MM.1S (cell line): ENCODE data around the gene SPOCK1.

Source experiments
- DNase-seq: peaks from one replicate; pipeline ENCODE4 v3.0.0-alpha.2; 2015
- H2AFZ ChIP-seq: fragments of 300-600 bp; sonication (generic); 2 replicates; pipeline ENCODE4 v1.6.0; 2016; ENCODE audit warnings: antibody characterized with exemption, low read length
- H3F3A ChIP-seq: fragments of 300-600 bp; sonication (generic); 2 replicates; pipeline ENCODE4 v1.6.1; 2016; ENCODE audit warnings: mild to moderate bottlenecking, antibody characterized with exemption, low read length, moderate library complexity, mixed read lengths; ENCODE audit not compliant: insufficient read depth
- H3K27ac ChIP-seq: fragments of 300-600 bp; sonication (generic); 2 replicates; pipeline ENCODE4 v1.5.1; 2016; ENCODE audit warnings: mild to moderate bottlenecking, low read length
- H3K27me3 ChIP-seq: fragments of 300-600 bp; sonication (generic); replicated peaks from 2 replicates; pipeline ENCODE4 v1.6.0; 2016; ENCODE audit warnings: low read length; ENCODE audit not compliant: insufficient read depth
- H3K36me3 ChIP-seq: fragments of 300-600 bp; sonication (generic); replicated peaks from 2 replicates; pipeline ENCODE4 v1.6.1; 2016; ENCODE audit warnings: mild to moderate bottlenecking, low read length, mixed read lengths; ENCODE audit not compliant: insufficient read depth
- H3K4me1 ChIP-seq: fragments of 300-600 bp; sonication (generic); 2 replicates; pipeline ENCODE4 v1.6.1; 2016; ENCODE audit warnings: low read length, mixed read lengths
- H3K4me2 ChIP-seq: fragments of 300-600 bp; sonication (generic); 2 replicates; pipeline ENCODE4 v1.6.0; 2016; ENCODE audit warnings: low read depth, low read length
- H3K4me3 ChIP-seq: fragments of 300-600 bp; sonication (generic); 2 replicates; pipeline ENCODE4 v1.5.1; 2016; ENCODE audit warnings: low read length, mixed read lengths
- H3K79me2 ChIP-seq: fragments of 300-600 bp; sonication (generic); 2 replicates; pipeline ENCODE4 v1.6.1; 2016; ENCODE audit warnings: mixed run types, low read length, mixed read lengths
- H3K9ac ChIP-seq: fragments of 300-600 bp; sonication (generic); 2 replicates; pipeline ENCODE4 v1.6.1; 2016; ENCODE audit warnings: low read length, mixed read lengths
- H3K9me2 ChIP-seq: fragments of 300-600 bp; sonication (generic); replicated peaks from 2 replicates; pipeline ENCODE4 v1.6.1; 2016; ENCODE audit warnings: mild to moderate bottlenecking, low read length, mixed read lengths; ENCODE audit not compliant: insufficient read depth
- H3K9me3 ChIP-seq: fragments of 300-600 bp; sonication (generic); replicated peaks from 2 replicates; pipeline ENCODE4 v1.6.1; 2016; ENCODE audit warnings: mild to moderate bottlenecking, low read length, mixed read lengths; ENCODE audit not compliant: insufficient read depth
- H4K20me1 ChIP-seq: fragments of 300-600 bp; sonication (generic); 2 replicates; pipeline ENCODE4 v1.6.1; 2016; ENCODE audit warnings: mild to moderate bottlenecking, low read length, moderate library complexity, mixed read lengths; ENCODE audit not compliant: insufficient read depth
- CTCF ChIP-seq: fragments of 300-600 bp; sonication (generic); IDR thresholded peaks from 2 replicates; pipeline ENCODE4 v1.5.1; 2016; ENCODE audit warnings: antibody characterized with exemption, low read length, mixed read lengths
- EZH2 ChIP-seq: fragments of 300-600 bp; sonication (generic); optimal IDR thresholded peaks from 2 replicates; pipeline ENCODE3; 2017; ENCODE audit warnings: low read depth, mild to moderate bottlenecking, antibody characterized with exemption, low read length, mixed read lengths
- EZH2phosphoT487 ChIP-seq: fragments of 300-600 bp; sonication (generic); IDR thresholded peaks from 2 replicates; pipeline ENCODE4 v1.6.1; 2018; ENCODE audit warnings: antibody characterized with exemption, low read length

Gene SPOCK1

GRCh38 chr5:137503456-137503855, 4.3 kb upstream of the SPOCK1 start:
- no peaks in the 10 kb centered on the region for H3K4me1 ChIP-seq
- H3K27ac ChIP-seq = no peak overlapping the region
- H3F3A ChIP-seq = no peaks in the 10 kb centered on the region
- no peak for DNase-seq
- H2AFZ ChIP-seq = no peak overlapping the region
- no peak overlapping the region for H3K9ac ChIP-seq
- H3K4me3 ChIP-seq = no peak overlapping the region
- H3K79me2 ChIP-seq = no peaks in the 10 kb centered on the region
- no peaks in the 10 kb centered on the region for H3K9me2 ChIP-seq
- H3K36me3 ChIP-seq = no peaks in the 10 kb centered on the region
- TF ChIP-seq EZH2 (no peak), CTCF (no peak), EZH2phosphoT487 (no peak)
- no peak overlapping the region for H3K4me2 ChIP-seq
- no peaks in the 10 kb centered on the region for H3K9me3 ChIP-seq
- H4K20me1 ChIP-seq = no peaks in the 10 kb centered on the region
- H3K27me3 ChIP-seq = no peaks in the 10 kb centered on the region

- Histone ChIP-seq H3K4me2 (no peak overlapping the region), H3K4me1 (no peaks in the 10 kb centered on the region), H3K27me3 (no peaks in the 10 kb centered on the region), H3K4me3 (no peak overlapping the region), H3K9me2 (no peaks in the 10 kb centered on the region), H2AFZ (no peak overlapping the region), H3K9ac (no peak overlapping the region), H3K27ac (no peak overlapping the region), H3K36me3 (no peaks in the 10 kb centered on the region), H4K20me1 (no peaks in the 10 kb centered on the region), H3K9me3 (no peaks in the 10 kb centered on the region), H3F3A (no peaks in the 10 kb centered on the region), H3K79me2 (no peaks in the 10 kb centered on the region)
- no peak for DNase-seq
- no peak for TF ChIP-seq EZH2phosphoT487
These were observed 3.5 kb upstream of the SPOCK1 start for GRCh38 chr5:137502632-137503031.

- no peak overlapping the region for H3K4me2 ChIP-seq
- H3K27me3 ChIP-seq = no peaks in the 10 kb centered on the region
- H2AFZ ChIP-seq = no peak overlapping the region
- DNase-seq = no peak
- no peaks in the 10 kb centered on the region for H3K36me3 ChIP-seq
- H3K9me3 ChIP-seq = no peaks in the 10 kb centered on the region
- H4K20me1 ChIP-seq = no peaks in the 10 kb centered on the region
- no peak for TF ChIP-seq EZH2
- TF ChIP-seq CTCF = no peak
- TF ChIP-seq EZH2phosphoT487 = no peak
- no peak overlapping the region for H3K9ac ChIP-seq
- H3F3A ChIP-seq = no peaks in the 10 kb centered on the region
- H3K4me3 ChIP-seq = no peak overlapping the region
- H3K9me2 ChIP-seq = no peaks in the 10 kb centered on the region
- H3K27ac ChIP-seq = no peak overlapping the region
- H3K79me2 ChIP-seq = no peaks in the 10 kb centered on the region
- H3K4me1 ChIP-seq = no peaks in the 10 kb centered on the region
These were observed 2.8 kb upstream of the SPOCK1 start for GRCh38 chr5:137501846-137502406.

GRCh38 chr5:137501226-137501625, 2.1 kb upstream of the SPOCK1 start:
- Histone ChIP-seq H3K9ac (no peak overlapping the region), H2AFZ (no peak overlapping the region), H3K4me3 (no peak overlapping the region), H3F3A (no peaks in the 10 kb centered on the region), H3K9me3 (no peaks in the 10 kb centered on the region), H4K20me1 (no peaks in the 10 kb centered on the region), H3K27me3 (no peaks in the 10 kb centered on the region), H3K4me1 (no peaks in the 10 kb centered on the region), H3K79me2 (no peaks in the 10 kb centered on the region), H3K4me2 (no peak overlapping the region), H3K27ac (no peak overlapping the region), H3K36me3 (no peaks in the 10 kb centered on the region), H3K9me2 (no peaks in the 10 kb centered on the region)
- no peak for TF ChIP-seq EZH2phosphoT487
- TF ChIP-seq EZH2 = no peak
- DNase-seq = no peak
